SU-DHL-6 (cell line): ENCODE data around the gene IQCM.

Source experiments
- CTCF ChIP-seq: fragments of 200-600 bp; sonication (generic); IDR thresholded peaks from one replicate; pipeline ENCODE4 v1.5.1; 2017; ENCODE audit warnings: antibody characterized with exemption, mild to moderate bottlenecking, low read length, moderate library complexity; ENCODE audit not compliant: insufficient read depth, poor library complexity, severe bottlenecking
- EZH2phosphoT487 ChIP-seq: fragments of 200-600 bp; sonication (generic), shearing (Covaris generic); conservative IDR thresholded peaks from 2 replicates; pipeline ENCODE4 v1.6.1; 2018; ENCODE audit warnings: mild to moderate bottlenecking, antibody characterized with exemption, low read length, moderate library complexity, mixed read lengths

GRCh38 chr4:149706942-149707341, 108.7 kb downstream of the IQCM start:
- TF ChIP-seq EZH2phosphoT487 (no peak), CTCF (no peak)
